ENCODE results near the gene GIGYF1.
"Not testable (repeated sequence)": the region's sequence is repeated elsewhere in the genome, so short reads cannot be mapped to it uniquely, and the experiment has no call there.

The GIGYF1 gene

GRCh38 chr7:100706672-100707311, 12.7 kb upstream of the GIGYF1 start:
- DNase-seq, result no peak

GRCh38 chr7:100705753-100706671, 12.0 kb upstream of the GIGYF1 start, which contains the start of gene POP7:
TSS of gene POP7 (plus strand) at chr7:100706121. CDS start at chr7:100706831, 710 bp downstream.
- peak; percentile 100 for DNase-seq

GRCh38 chr7:100705320-100705752, 11.3 kb upstream of the GIGYF1 start:
- peak; percentile 93 for DNase-seq

- DNase-seq, result not testable (repeated sequence)
Observed at GRCh38 chr7:100701089-100701488, 7.0 kb upstream of the GIGYF1 start.

- no peak for DNase-seq
Observed at GRCh38 chr7:100699018-100699417, 5.0 kb upstream of the GIGYF1 start.

- DNase-seq, result no peak
Observed at GRCh38 chr7:100696123-100696521, 2.1 kb upstream of the GIGYF1 start.

- no peak for DNase-seq
Observed at GRCh38 chr7:100693312-100694097, 545 bp downstream of the GIGYF1 start.

GRCh38 chr7:100692578-100692961, 1.5 kb downstream of the GIGYF1 start:
- no peak for DNase-seq

GRCh38 chr7:100691676-100692577, 2.1 kb downstream of the GIGYF1 start:
- DNase-seq, result peak; percentile 96

GRCh38 chr7:100689230-100690135, 4.6 kb downstream of the GIGYF1 start:
- DNase-seq, result no peak

- DNase-seq, result no peak
Observed at GRCh38 chr7:100688326-100688860, 5.7 kb downstream of the GIGYF1 start.

GRCh38 chr7:100687751-100688300, 6.2 kb downstream of the GIGYF1 start:
- DNase-seq, result no peak

- DNase-seq, result no peak
Observed at GRCh38 chr7:100687261-100687660, 6.8 kb downstream of the GIGYF1 start.

- no peak for DNase-seq
Observed at GRCh38 chr7:100686822-100687211, 7.2 kb downstream of the GIGYF1 start.

GRCh38 chr7:100686201-100686821, 7.7 kb downstream of the GIGYF1 start:
- no peak for DNase-seq

- no peak for DNase-seq
Observed at GRCh38 chr7:100685631-100686145, 8.4 kb downstream of the GIGYF1 start.

- no peak for DNase-seq
Observed at GRCh38 chr7:100685049-100685605, 8.9 kb downstream of the GIGYF1 start.

GRCh38 chr7:100684534-100685042, 9.5 kb downstream of the GIGYF1 start:
- no peak for DNase-seq
